ENCODE data around the gene TTC31. TPM values are rescaled to one million over a fixed set of nuclear protein-coding genes. Genes with fewer than 3 reads are reported as not detected.

TTC31 gene
- total RNA-seq, 1 experiment from 2014 or later = 38.3 TPM

GRCh38 chr2:74538881-74539339, 56.0 kb downstream of the TTC31 start:
- peaks cover 2% of the 10 kb centered on the region; the same call in 1 of the 2 replicates for H3K36me3 Mint-ChIP-seq
- ATAC-seq (no peak), DNase-seq (ENCODE audit: low spot score) (no peak)
- CTCF ChIA-PET = no interaction called here
- H3K4me3 Mint-ChIP-seq = no peak overlapping the region
- no peaks in the 10 kb centered on the region for H3K9me3 Mint-ChIP-seq
- TF ChIP-seq ESRRA (CRISPR knock-in tag; IDR thresholded peaks at IDR 0.05; ENCODE audit: borderline replicate concordance) = no peak
- no peak for TF ChIP-seq ZBTB21 (CRISPR knock-in tag; IDR thresholded peaks at IDR 0.05; ENCODE audit: borderline replicate concordance)
- no peak for TF ChIP-seq HMGA2 (CRISPR knock-in tag; IDR thresholded peaks at IDR 0.05)
- TF ChIP-seq PRRX2 (CRISPR knock-in tag; IDR thresholded peaks at IDR 0.05) = no peak
- TF ChIP-seq ZNF219 (CRISPR knock-in tag; IDR thresholded peaks at IDR 0.05; ENCODE audit: borderline replicate concordance) = no peak
- TF ChIP-seq E2F5 (CRISPR knock-in tag; IDR thresholded peaks at IDR 0.05) = no peak
- no peak for TF ChIP-seq USF1 (CRISPR knock-in tag; IDR thresholded peaks at IDR 0.05)
- no peak for TF ChIP-seq SOX15 (CRISPR knock-in tag; IDR thresholded peaks at IDR 0.05)
- no peak for TF ChIP-seq ZNF263 (CRISPR knock-in tag; IDR thresholded peaks at IDR 0.05; ENCODE audit: low read depth)
- TF ChIP-seq GRHL2 (CRISPR knock-in tag; IDR thresholded peaks at IDR 0.05; ENCODE audit: insufficient replicate concordance, severe bottlenecking) = no peak
- TF ChIP-seq MYBL2 (CRISPR knock-in tag; IDR thresholded peaks at IDR 0.05) = no peak
- no peak for TF ChIP-seq STAT6 (CRISPR knock-in tag; conservative IDR thresholded peaks at IDR 0.05; ENCODE audit: low read depth)
- TF ChIP-seq NR2C2 (CRISPR knock-in tag; IDR thresholded peaks at IDR 0.05) = no peak
- no peak for TF ChIP-seq GABPB1 (CRISPR knock-in tag; IDR thresholded peaks at IDR 0.05)
- no peak for TF ChIP-seq GTF2I (CRISPR knock-in tag; conservative IDR thresholded peaks at IDR 0.05)
- no peak for TF ChIP-seq ZNF512 (CRISPR knock-in tag; IDR thresholded peaks at IDR 0.05; ENCODE audit: borderline replicate concordance)
- peaks cover 3% of the 10 kb centered on the region; the same call in 1 of the 2 replicates for H3K27me3 Mint-ChIP-seq (ENCODE audit: low read depth)
- H3K27ac Mint-ChIP-seq = no peak overlapping the region
- H3K4me1 Mint-ChIP-seq = peaks cover 8% of the 10 kb centered on the region; the same call in 1 of the 2 replicates
- POLR2A ChIA-PET = interaction anchor here (0.9 kb wide), 1 partner anchor 21 kb away, joined by 3 read pairs; no protein-coding TSS in a partner anchor

GRCh38 chr2:74540291-74540690, 57.4 kb downstream of the TTC31 start:
- DNase-seq (ENCODE audit: low spot score) (no peak), ATAC-seq (no peak)
- Mint-ChIP-seq H3K4me1 (peaks cover 8% of the 10 kb centered on the region; the same call in 1 of the 2 replicates), H3K4me3 (no peak overlapping the region), H3K9me3 (no peaks in the 10 kb centered on the region), H3K27me3 (ENCODE audit: low read depth) (peaks cover 7% of the 10 kb centered on the region), H3K36me3 (no peaks in the 10 kb centered on the region), H3K27ac (no peak overlapping the region)
- ChIA-PET CTCF (no interaction called here), POLR2A (no interaction called here)
- TF ChIP-seq ZNF121 (CRISPR knock-in tag; IDR thresholded peaks at IDR 0.05) (no peak), ZNF512 (CRISPR knock-in tag; IDR thresholded peaks at IDR 0.05; ENCODE audit: borderline replicate concordance) (no peak), ZNF423 (CRISPR knock-in tag; IDR thresholded peaks at IDR 0.05) (no peak), SP1 (CRISPR knock-in tag; conservative IDR thresholded peaks at IDR 0.05) (no peak)
